ENCODE measurements around the gene WBP2. TPM values are rescaled to one million over a fixed set of nuclear protein-coding genes. Genes with fewer than 3 reads are reported as not detected.

The WBP2 gene
- total and polyA plus RNA-seq, 2 of the 13 experiments (the other 11 are each of a cell fraction or from before 2014, with no cell fraction given): 29.2 to 29.5 TPM

- POLR2A ChIA-PET: interaction anchor here (0.6 to 13.8 kb wide), 29 partner anchors 9 to 687 kb away, joined by 3 to 454 read pairs (median 7); partner anchors contain the start of genes ACOX1, CDK3, FBF1 and GALK1
- Histone ChIP-seq H3K4me1 (ENCODE audit: insufficient read depth, low read length) (peaks cover 63% of the 10 kb centered on the region), H3K4me3 (replicated peaks in 1 of 3; ENCODE audit: insufficient read depth in 1 of 3, low read depth in 2 of 3, low read length in 3 of 3) (peak overlapping the region; percentile 71 to 84 (median 84); a peak in 5 of 6 replicates), H4K20me1 (ENCODE audit: insufficient read depth, low read length) (no peaks in the 10 kb centered on the region; the same call in 1 of the 2 replicates), H3K27me3 (ENCODE audit: control insufficient read depth in 1 of 2, insufficient read depth in 2 of 2, low read length in 2 of 2) (no peaks in the 10 kb centered on the region), H3K27ac (ENCODE audit: extremely low read length, insufficient read depth, low read length) (peak overlapping the region; percentile 99), H3K4me2 (ENCODE audit: low read depth, low read length) (peak overlapping the region; percentile 98), H3K36me3 (replicated peaks in 1 of 2; ENCODE audit: control insufficient read depth in 1 of 2, insufficient read depth in 2 of 2, low read length in 2 of 2) (peaks cover 3 to 18% of the 10 kb centered on the region in 2 experiments; a peak in 4 of 5 replicates), H2AFZ (ENCODE audit: low read length) (no peak overlapping the region), H3K9ac (ENCODE audit: insufficient read depth, low read depth, low read length) (peak overlapping the region; percentile 97), H3K79me2 (ENCODE audit: insufficient read depth, low read length) (peaks cover 22% of the 10 kb centered on the region), H3K9me3 (ENCODE audit: low read length) (no peaks in the 10 kb centered on the region)
- BruUV-seq (replicated peaks): no TSS peak
- intact Hi-C loops (cut with micrococcal nuclease; ENCODE audit: unreplicated experiment): loop anchor here (1.0 to 2.0 kb wide), 2 partner anchors 15 to 21 kb away; partner anchors contain the start of gene WBP2
- FAIRE-seq (no peak), ATAC-seq (no peak), DNase-seq (ENCODE audit: low spot score) (no peak)
- CTCF ChIA-PET (ENCODE audit: low intra/inter-chr PET ratio, low total read pairs): interaction anchor here (1.1 to 1.7 kb wide), 4 partner anchors 16 to 28 kb away, joined by 3 to 5 read pairs (median 4); partner anchors contain the start of gene TRIM65
- in situ Hi-C loops (cut with HindIII; ENCODE audit: extremely low pct_ligation_motif_present, low pct_unique_long_range_greater_than_20kb): no loop called here
- WGBS (ENCODE audit: low lambda C conversion rate): 100% methylated on average over 3 of the region's 5 CpGs
- TF ChIP-seq AGO2 (optimal IDR thresholded peaks at IDR 0.05; ENCODE audit: low read depth, low read length) (peak; percentile 96), MIER2 (CRISPR knock-in tag; IDR thresholded peaks at IDR 0.05) (no peak), ARNT2 (CRISPR knock-in tag; IDR thresholded peaks at IDR 0.05; ENCODE audit: low read depth) (peak; percentile 12; the same call in 1 of the 2 replicates), HES4 (CRISPR knock-in tag; IDR thresholded peaks at IDR 0.05; ENCODE audit: borderline replicate concordance) (0 out of 2 replicates have a peak, but pooled peaks have one; percentile 18), ZFP91 (CRISPR knock-in tag; IDR thresholded peaks at IDR 0.05; ENCODE audit: borderline replicate concordance) (no peak; the same call in 1 of the 2 replicates), ZNF367 (CRISPR knock-in tag; IDR thresholded peaks at IDR 0.05; ENCODE audit: borderline replicate concordance) (0 out of 2 replicates have a peak, but pooled peaks have one; percentile 62), PAWR (CRISPR knock-in tag; IDR thresholded peaks at IDR 0.05; ENCODE audit: borderline replicate concordance) (0 out of 2 replicates have a peak, but pooled peaks have one; percentile 16), ZNF790 (CRISPR knock-in tag; IDR thresholded peaks at IDR 0.05; ENCODE audit: borderline replicate concordance) (0 out of 2 replicates have a peak, but pooled peaks have one; percentile 7), GPN1 (CRISPR knock-in tag; IDR thresholded peaks at IDR 0.05; ENCODE audit: borderline replicate concordance) (peak; percentile 44; the same call in 1 of the 2 replicates), ZNF124 (CRISPR knock-in tag; IDR thresholded peaks at IDR 0.05) (peak; percentile 14; the same call in 1 of the 2 replicates), STAT5B (CRISPR knock-in tag; IDR thresholded peaks at IDR 0.05) (peak; percentile 76; the same call in 1 of the 2 replicates), ZNF513 (CRISPR knock-in tag; conservative IDR thresholded peaks at IDR 0.05) (0 out of 2 replicates have a peak, but pooled peaks have one; percentile 9), RFX3 (CRISPR knock-in tag; IDR thresholded peaks at IDR 0.05) (no peak), GTF2F1 (IDR thresholded peaks at IDR 0.05; ENCODE audit: low read length) (no peak), HOXD1 (CRISPR knock-in tag; IDR thresholded peaks at IDR 0.05) (peak; percentile 76; the same call in 1 of the 2 replicates), ZBTB1 (CRISPR knock-in tag; IDR thresholded peaks at IDR 0.05; ENCODE audit: borderline replicate concordance) (peak; percentile 77; the same call in 1 of the 2 replicates), ZNF740 (CRISPR knock-in tag; IDR thresholded peaks at IDR 0.05) (no peak), AGO1 (IDR thresholded peaks at IDR 0.05; ENCODE audit: low read depth, low read length, poor library complexity, severe bottlenecking) (peak; percentile 89), UBTF (CRISPR knock-in tag; IDR thresholded peaks at IDR 0.05) (no peak)
Measured at GRCh38 chr17:75875940-75876189, 20.7 kb upstream of the WBP2 start.

All from HepG2 (cell line).